ENCODE data around the gene MC1R.
"Not testable (repeated sequence)": the region's sequence is repeated elsewhere in the genome, so short reads cannot be mapped to it uniquely, and the experiment has no call there.

The MC1R gene

DNA sequence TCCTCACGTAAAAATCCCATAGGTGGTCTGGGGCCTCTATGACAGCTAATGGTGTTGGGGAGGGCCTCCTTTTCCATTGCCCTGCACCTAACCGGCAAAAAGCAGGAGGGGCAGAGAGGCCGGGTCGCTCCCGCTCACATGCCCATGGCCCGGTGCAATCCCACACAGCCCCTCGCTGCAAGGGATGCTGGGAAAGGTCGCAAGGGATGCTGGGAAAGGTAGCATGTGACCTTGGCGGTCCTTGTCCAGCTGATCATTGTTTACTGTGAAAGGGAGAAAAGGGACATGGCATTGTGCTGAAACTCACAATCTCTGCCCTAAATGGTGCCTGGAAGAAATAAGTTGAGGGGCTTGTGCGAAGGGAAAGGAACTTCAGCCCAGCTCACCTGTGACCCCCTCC, 39.9 kb downstream of the MC1R start:
- DNase-seq (ENCODE audit: low read depth, low spot score) = no peak

DNA sequence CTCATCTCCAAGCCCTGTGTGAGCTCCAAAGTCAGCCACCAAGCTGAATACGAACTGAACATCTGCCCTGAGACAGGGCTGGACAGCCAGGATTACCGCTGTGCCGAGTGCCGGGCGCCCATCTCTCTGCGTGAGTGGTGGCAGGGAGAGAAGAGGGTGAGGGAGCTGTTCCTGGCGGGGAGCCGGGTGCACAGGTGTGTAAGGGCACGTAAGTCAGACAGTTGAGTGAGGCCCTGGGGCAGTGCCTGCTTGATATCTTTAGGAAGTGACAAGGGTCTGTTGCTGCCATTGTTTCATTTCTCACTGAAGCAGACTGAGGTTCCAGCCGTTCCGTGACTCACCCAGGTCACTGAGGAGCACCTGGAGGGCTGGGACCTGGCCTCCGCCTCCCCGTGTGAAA, 42.3 kb downstream of the MC1R start:
- DNase-seq (ENCODE audit: low read depth, low spot score) = no peak

DNA sequence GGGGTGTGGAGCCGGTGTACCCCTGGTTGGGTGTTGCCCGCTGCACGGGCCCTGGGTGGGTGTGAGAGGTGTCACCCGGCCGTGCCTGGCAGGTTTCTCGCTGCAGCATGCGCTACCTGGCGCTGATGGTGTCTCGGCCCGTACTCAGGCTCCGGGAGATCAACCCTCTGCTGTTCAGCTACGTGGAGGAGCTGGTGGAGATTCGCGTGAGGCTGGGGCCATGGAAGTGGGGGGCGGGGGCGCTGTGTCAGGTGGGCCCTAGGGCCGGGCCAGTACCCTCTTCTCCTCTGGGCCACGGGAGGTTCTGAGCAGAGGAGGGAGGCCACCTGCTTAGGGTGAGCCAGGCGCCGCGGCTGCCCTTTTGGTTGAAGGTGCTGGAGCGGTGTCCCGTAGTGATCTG, 43.3 kb downstream of the MC1R start:
- no peak for DNase-seq (ENCODE audit: low read depth, low spot score)

DNA sequence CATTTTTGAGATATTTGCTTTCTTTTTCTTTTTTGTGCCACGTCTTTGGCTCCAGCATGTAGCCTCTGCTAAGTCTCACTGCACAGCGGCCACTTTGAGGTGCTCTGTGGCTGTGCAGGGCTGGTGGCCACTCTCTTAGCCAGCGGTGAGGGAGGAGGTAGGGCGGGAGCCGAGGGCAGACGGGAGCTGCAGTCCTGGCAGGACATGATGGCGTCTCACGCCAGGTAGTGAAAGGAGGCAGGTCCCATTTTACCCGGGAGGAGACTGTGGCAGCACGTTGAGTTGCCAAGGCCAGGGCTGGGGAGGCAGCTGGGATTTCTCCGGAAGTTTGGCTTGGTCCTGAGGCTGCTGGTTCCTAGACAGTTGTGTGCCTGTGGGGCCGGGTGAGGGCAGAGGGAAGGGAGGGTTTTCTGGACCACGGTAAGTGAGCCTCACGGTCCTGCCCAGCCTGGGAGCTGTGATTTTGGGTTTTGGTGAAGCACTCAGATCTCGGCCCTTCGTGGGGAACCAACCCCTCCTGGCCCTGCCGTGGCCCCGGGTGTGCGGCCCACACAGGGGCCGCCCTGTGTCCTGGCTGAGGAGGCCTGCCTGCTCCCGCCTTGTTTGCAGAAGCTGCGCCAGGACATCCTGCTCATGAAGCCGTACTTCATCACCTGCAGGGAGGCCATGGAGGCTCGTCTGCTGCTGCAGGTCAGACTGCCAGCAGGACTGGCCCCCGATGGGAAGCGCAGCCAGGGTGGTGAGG, 44.3 kb downstream of the MC1R start:
- DNase-seq (ENCODE audit: low read depth, low spot score) = no peak

DNA sequence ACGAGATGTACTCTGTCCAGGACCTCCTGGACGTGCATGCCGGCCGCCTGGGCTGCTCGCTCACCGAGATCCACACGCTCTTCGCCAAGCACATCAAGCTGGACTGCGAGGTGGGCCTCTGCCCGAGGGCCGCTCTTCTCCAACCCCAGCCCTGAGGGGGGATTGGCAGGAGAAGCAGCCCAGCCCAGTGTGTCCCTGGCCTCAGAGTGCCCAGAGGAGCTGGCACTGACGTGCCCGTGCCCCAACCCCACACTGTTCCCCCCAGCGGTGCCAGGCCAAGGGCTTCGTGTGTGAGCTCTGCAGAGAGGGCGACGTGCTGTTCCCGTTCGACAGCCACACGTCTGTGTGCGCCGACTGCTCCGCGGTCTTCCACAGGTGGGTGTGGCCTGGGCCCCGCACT, 45.5 kb downstream of the MC1R start:
- no peak for DNase-seq (ENCODE audit: low read depth, low spot score)

DNA sequence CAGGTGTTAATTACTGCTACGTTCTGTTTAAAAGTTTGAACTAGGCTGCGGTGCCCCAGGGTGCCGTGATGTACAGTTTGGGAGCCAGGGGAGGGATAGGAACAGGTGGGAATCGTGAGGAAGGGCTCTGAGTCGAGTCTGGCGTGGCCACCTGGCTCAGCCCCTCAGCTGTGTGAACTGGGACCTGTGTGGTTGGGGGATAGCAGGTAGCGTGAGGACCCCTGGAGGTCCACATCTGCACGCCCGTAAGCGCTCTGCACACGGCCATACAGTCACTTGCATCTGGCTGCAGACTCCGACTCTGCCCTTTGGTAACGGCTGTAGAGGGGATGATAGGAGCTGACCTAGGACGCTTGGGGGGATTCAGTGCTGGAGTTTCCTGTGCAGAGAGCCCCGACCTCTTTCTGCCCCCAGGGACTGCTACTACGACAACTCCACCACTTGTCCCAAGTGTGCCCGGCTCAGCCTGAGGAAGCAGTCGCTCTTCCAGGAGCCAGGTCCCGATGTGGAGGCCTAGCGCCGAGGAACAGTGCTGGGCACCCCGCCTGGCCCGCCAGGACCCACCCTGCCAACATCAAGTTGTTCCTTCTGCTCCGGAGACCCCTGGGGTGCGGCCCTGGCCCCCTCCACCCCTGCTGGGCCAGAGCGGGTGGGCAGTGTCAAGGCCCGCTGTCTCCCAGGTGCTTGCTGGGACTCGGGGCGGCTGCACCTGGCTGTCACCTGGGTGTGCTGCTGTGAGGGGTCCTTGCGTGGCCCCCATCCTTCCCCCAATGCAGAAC, 47.0 kb downstream of the MC1R start:
- no peak for DNase-seq (ENCODE audit: low read depth, low spot score)

DNA sequence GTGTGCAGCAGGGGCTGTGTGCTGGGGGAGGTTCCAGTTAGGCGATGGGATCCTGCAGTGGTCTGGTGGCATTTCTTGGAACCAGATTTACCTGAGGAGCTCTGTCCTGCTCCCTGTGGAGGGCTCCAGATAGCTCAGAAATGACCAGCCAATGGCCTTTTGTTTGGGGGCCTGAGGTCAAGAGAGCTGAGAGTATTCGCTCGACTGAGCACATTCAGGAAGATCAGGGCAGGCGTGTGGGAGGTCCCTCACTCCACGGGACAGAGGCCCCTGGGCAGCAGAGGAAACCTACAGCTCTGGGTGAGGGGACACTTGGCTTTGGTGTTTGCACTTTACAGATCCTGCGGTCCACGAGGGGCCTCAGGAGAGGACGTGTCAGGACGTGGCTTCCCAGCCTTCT, 48.1 kb downstream of the MC1R start:
- DNase-seq (ENCODE audit: low read depth, low spot score) = no peak

DNA sequence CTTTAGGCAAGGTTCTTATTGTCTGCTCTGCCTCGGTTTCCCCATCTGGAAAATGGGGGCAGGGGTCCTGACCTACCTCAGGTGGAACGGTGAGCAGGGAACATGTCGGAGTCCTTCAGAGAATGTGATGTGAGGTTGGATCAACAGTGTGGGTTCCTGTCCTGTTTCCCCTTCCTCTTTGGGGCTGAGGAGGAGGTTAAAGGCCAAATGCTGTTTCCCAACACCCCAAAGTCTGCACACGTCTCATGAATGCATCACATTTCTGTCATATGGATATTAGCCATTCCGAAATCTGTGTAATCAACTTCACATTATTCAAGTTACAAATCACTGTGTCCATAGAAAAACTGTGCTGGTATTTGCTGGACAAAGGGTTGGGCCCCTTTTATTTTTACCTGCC, 48.8 kb downstream of the MC1R start:
- not testable (repeated sequence) for DNase-seq (ENCODE audit: low read depth, low spot score)

DNA sequence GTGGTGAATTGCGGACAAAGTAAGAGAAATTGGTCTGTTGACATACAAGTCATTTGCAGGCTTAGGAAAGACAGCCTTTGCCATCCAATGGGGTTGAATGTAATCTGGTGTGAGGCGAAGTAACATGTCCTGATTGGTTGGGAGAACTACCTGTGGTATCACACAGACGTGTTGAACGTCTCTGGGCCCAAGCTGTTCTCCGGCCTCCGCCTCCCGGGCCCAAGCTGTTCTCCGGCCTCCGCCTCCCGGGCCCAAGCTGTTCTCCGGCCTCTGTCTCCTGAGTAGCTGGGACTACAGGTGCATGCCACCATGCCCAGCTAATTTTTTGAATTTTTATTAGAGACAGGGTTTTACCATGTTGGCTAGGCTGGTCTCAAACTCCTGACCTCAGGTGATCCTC, 49.4 kb downstream of the MC1R start:
- not testable (repeated sequence) for DNase-seq (ENCODE audit: low read depth, low spot score)

DNA sequence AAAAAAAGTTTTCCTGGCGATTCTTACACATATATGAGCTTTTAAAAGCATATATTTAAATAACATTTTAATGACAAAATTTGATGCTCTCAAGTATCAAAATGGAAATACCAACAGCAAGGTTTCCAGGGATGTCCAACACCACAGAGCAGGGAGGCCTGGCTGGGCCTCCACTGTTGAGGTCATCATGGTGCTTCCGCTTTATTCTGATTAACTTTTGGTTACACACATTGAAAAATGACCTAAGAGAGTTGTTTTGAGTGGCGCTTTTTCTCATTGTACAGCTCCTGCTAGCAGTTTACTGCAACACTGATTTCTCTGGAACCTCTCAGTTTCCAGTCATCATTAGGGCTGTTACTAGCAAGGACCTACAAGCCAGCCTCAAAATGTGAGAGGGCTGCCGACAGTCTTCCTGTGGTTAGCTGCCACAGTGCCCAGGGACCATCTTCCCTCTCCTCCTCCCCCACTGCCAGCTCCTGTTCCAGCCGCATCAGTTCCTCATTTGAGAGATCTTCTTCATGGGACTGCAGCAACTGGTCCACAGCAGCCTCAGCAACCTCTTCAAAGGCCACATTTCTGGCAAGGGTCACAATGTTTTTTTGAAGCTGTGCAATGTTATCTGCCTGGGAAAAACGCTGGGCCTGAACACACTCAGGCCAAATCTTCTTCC, 51.2 kb downstream of the MC1R start:
- no peak for DNase-seq (ENCODE audit: low read depth, low spot score)

Data from activated CD4-positive, CD25-positive, alpha-beta regulatory T cell treated with anti-CD3 and anti-CD28 coated beads, Interleukin-2, amount 50 U/mL, for 16 hours (primary cell).